CD4-positive, alpha-beta T cell treated with Interferon alpha-2 for 1 hour (primary cell): ENCODE data around the gene TAPBP.
"Not testable (repeated sequence)": the region's sequence is repeated elsewhere in the genome, so short reads cannot be mapped to it uniquely, and the experiment has no call there.

Experiments
- DNase-seq, 2 donors: peaks; one replicate each; pipeline ENCODE4 v3.0.0-alpha.2; 2020 to 2022

TAPBP gene

DNA sequence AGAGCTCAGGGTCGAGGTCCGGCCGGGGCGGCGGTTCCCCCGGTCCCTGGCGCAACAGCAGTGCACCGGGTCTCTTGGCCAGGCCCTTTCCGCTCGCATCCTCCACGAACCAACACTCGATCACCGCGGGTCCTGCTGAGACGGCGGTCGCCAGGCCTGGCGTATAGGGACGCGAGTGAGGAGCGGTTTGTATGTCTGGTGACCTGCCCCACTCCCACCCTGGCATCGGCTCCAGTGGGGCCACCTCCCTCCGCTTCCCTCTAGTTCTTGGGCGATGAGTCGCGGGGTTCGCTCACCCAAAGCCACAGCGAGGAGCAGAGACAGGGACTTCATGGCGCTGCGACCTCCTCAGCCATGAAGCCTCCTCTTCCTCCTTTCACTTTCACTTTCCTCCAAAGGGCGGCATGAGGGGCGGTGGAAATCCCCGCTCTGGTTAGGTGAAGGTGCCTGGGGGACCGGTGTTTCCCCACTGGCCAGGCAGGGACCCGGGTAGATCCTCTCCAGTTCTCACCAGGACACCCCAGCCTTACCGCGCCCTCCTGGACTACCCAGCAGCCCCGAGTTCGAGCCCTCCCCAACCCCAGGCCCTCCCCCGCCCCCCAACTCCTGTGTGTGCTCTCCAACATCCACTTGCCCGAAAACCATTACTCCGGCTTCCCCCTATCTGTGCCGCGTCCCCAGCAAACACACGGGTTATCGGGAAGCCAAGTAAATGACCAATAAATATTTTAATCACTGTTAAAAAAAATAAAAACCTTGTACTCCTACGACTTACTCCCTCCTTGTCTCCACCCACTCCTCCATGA, at the start of gene TAPBP:
TAPBP (minus strand) TSS at position 370 of the 806 bp plus-strand sequence; CDS start at position 333, 37 bp downstream.
- peak; percentile 94 to 96 for DNase-seq

GRCh38 chr6:33363486-33363885, 49.6 kb upstream of the TAPBP start:
- not testable (repeated sequence) for DNase-seq

DNA sequence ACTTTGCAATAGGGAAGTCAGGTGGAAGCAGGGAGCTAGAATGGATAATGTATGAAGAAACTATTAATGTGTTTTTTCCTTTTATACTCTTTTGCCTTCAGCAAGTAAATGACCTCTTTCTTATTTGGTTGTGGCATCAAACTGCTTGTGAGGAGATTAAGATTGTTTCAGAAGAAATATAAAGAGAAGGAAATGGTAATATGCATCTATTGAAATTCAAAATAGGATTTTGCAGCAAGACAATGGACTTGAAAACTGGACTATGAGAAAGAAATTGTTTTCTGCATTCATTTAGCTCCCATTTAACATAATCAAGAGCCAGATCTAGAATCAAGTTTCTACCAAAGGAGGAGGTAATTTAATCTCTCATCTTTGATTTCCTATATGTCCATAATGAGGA, 45.5 kb upstream of the TAPBP start:
- no peak for DNase-seq

GRCh38 chr6:33357160-33357871, 43.4 kb upstream of the TAPBP start:
- not testable (repeated sequence) for DNase-seq

DNA sequence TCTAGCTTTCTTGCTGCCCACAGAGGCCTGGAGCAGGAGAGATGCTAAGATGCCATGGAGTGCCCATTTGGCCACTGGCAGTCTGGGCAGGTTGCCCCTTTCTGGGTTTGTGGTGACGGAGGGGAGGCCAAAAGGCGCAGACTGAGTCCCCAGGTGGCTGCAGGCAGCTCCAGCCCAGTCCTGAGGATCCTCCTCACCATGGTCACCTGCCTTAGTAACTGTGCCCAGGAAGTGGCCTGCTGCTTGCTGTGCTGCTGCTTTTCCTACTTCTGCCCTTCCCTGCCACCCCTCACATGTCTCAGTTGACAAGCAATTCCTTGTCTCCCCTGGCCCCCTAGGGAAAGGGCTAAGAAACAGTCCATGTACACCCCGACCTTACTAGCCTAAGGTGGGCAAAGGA, 42.4 kb upstream of the TAPBP start:
- DNase-seq, result no peak

GRCh38 chr6:33355860-33356259, 42.0 kb upstream of the TAPBP start:
- DNase-seq, result not testable (repeated sequence)

DNA sequence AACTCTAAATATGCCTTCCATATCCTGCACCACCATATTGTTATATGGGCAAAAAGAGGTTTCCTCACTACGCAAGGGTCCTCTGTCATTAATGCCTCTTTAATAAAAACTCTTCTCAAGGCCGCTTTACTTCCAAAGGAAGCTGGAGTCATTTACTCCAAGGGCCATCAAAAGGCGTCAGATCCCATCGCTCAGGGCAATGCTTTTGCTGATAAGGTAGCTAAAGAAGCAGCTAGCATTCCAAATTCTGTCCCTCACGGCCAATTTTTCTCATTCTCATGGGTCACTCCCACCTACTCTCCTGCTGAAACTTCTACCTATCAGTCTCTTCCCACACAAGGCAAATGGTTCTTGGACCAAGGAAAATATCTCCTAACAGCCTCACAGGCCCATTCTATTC, 33.9 kb upstream of the TAPBP start:
- no peak for DNase-seq

- DNase-seq, result not testable (repeated sequence)
Observed at GRCh38 chr6:33346972-33347371, 33.1 kb upstream of the TAPBP start.

- DNase-seq, result peak; percentile 79 to 90
Observed at GRCh38 chr6:33344701-33345697, 31.1 kb upstream of the TAPBP start.

- DNase-seq, result peak; percentile 83 to 88
Observed at GRCh38 chr6:33343953-33344611, 30.2 kb upstream of the TAPBP start.

GRCh38 chr6:33343606-33343952, 29.7 kb upstream of the TAPBP start:
- DNase-seq, result not testable (repeated sequence)

GRCh38 chr6:33339193-33339592, 25.3 kb upstream of the TAPBP start:
- DNase-seq, result no peak

GRCh38 chr6:33336495-33336894, 22.6 kb upstream of the TAPBP start:
- no peak for DNase-seq

- DNase-seq, result no peak
Observed at GRCh38 chr6:33335916-33336315, 22.0 kb upstream of the TAPBP start.

DNA sequence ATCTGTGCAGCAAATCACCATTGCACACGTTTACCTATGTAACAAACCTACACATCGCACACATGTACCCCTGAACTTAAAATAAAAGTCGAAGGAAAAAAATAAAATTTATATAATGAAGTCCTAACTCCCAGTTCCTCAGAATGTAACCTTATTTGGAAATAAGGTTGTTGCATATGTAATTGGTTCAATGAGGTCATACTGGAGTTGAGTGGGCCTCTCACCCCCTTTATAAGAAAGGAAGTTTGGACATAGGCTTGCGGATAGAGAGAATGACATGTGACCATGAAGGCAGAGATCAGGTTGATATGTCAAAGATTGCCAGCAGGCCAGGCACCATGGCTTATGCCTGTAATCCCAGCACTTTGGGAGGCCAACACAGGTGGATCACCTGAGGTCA, 19.8 kb upstream of the TAPBP start:
- DNase-seq, result no peak

GRCh38 chr6:33330736-33331135, 16.9 kb upstream of the TAPBP start:
- no peak for DNase-seq

DNA sequence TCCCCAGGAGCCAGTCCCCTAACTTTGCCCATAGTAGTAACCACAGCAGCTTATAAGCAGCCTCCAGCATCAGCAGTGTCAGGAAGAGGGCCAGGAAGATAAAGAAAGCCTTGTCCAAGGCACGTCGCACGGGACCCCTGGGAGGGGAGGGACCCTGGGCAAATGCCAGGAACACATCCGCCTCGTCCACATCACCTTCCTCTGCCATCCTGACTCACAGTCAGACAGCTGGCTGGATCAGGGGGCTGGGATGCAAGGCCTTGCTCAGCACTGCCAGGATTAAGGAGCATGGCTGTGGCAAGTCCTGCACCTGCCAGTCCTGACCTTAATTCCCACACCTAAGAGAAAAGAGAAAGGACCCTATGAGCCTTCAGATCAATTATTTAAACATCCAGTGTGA, 15.2 kb upstream of the TAPBP start:
- no peak for DNase-seq

DNA sequence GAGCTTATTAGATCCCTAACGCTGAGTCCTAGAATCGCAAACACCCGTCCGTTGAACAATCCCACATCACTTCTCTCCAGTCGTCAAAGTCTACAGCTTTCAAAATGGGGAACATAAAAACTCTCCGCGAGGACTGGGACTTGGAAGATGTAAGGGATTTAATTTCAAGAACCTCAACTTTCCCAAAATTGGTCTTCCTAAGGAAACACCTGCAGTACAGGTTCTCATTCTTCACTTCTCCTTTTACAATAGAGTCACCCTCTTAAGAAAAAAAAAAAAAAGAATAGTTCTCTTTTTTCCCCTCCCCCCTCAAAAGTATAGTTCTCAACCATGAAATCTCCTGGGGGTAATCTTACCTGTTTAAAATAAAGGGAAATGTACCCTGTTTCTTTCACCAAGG, 10.2 kb upstream of the TAPBP start:
- DNase-seq, result no peak

DNA sequence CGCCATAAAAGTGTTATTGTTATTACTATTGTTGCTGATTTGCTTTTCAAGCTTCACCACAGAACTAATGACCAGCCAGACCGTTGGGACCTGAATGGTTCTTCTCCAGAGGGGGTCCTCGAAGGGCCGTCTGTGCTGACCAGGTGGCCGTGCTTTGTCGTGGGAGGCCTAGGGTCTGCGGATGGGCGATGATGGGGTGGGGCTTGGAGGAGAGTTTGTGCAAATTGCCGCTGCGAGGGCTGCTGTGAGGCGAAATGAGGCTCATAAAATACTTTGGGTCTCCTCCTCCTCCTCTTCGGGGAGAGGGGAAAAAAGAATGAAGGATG, 9.7 kb upstream of the TAPBP start:
- no peak for DNase-seq

DNA sequence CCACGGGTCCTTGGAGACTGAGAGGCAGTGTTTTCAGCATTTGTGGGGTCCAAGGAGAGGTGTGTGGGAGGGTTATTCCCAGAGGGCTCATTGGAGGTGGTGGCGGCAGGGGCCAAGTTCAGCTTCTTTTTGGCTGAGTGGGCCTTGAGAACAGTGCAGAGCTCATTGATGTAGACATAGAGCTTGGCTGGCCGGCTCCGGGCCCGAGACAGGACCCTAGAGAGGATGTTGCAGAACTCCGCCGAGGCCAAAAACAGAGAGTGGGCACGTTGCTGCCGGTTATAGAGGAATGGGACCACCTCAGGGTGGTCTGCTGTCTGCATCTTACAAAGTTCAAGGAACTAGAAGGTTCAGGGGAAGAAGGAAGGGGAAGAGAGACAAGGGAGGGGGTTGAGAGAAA, 7.3 kb upstream of the TAPBP start:
- no peak for DNase-seq

DNA sequence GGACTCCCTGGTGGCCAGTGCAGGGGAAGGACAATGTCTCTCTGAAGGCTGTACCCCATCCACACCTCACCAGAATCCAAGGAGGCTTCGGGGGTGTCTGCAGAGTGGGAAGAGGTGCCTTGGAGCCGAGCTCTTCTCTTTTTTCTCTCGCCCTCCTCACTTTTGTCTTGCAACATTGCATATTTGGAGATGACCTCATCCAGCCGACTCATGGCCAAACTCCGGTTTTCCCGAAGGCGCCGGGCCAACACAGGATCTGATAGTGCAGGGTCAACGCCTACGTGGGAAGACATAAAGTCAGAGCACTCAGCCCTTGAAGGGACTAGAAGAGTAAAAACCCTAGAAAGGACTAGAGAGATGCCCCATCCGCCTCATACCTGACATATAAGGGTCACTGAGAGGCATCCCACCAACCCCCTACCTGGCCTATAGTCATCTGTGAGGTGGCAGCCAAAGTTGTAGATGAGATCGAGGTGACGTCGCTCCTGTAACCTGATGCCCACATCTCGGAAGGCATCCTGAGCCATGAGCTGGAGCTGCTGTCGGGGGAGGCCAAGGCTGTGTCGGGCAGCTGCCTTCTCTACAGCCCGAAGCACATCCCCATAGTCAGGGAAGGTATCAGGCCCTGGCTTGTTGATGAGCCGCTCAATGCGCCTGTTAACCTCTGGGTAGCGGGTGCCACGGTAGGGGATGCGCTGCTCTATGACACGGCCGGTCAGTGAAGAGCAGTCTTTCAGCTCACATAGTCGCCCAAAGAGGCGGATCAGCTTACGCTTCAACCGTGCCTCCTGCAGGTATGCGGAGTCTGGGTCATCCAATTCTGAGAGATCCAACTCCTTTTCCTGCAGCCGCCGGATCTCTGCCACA, 6.7 kb upstream of the TAPBP start:
- no peak for DNase-seq

- DNase-seq, result no peak
Observed at GRCh38 chr6:33319939-33320314, 6.0 kb upstream of the TAPBP start.
